Esophagus (tissue), 2 donors: ENCODE results near the gene TMEM248. TPM values are rescaled to one million over a fixed set of nuclear protein-coding genes. Genes with fewer than 3 reads are reported as not detected.

ENCODE experiments used
- H3K27ac ChIP-seq, 2 donors: one replicate each; pipeline ENCODE4 v1.5.1; 2013; ENCODE audit warnings: low read depth in 2 of 2, mild to moderate bottlenecking in 2 of 2, inconsistent platforms in 1 of 2, low read length in 1 of 2, moderate library complexity in 1 of 2
- H3K27me3 ChIP-seq, 2 donors: one replicate each; pipeline ENCODE4 v1.6.1; 2013; ENCODE audit warnings: low read length in 2 of 2, control low read depth in 1 of 2, mild to moderate bottlenecking in 1 of 2; ENCODE audit not compliant: insufficient read depth in 2 of 2, control insufficient read depth in 1 of 2
- H3K36me3 ChIP-seq, 2 donors: one replicate each; pipeline ENCODE4 v1.6.1; 2013; ENCODE audit warnings: low read length in 1 of 2; ENCODE audit not compliant: control insufficient read depth in 2 of 2, insufficient read depth in 2 of 2
- H3K4me1 ChIP-seq, 2 donors: one replicate each; pipeline ENCODE4 v1.6.1; 2013; ENCODE audit warnings: low read length in 1 of 2; ENCODE audit not compliant: control insufficient read depth in 2 of 2, insufficient read depth in 2 of 2
- H3K4me3 ChIP-seq, 2 donors: one replicate each; pipeline ENCODE4 v1.5.1; 2013; ENCODE audit warnings: low read length in 2 of 2, mild to moderate bottlenecking in 2 of 2, low read depth in 1 of 2, moderate library complexity in 1 of 2
- H3K9me3 ChIP-seq, 2 donors: one replicate each; pipeline ENCODE4 v1.6.1; 2013; ENCODE audit warnings: mild to moderate bottlenecking in 2 of 2, low read depth in 1 of 2, low read length in 1 of 2, moderate library complexity in 1 of 2; ENCODE audit not compliant: control insufficient read depth in 2 of 2, insufficient read depth in 1 of 2
- WGBS, 2 donors: extraction: QIAGEN DNeasy Blood & Tissue Kit; methylation state at CpG; one replicate each; pipeline ENCODE4 v1.1.7; 2013; 5-methylcytosine and 5-hydroxymethylcytosine counted together
- polyA plus RNA-seq, 2 donors: library from polyadenylated mRNA; stranded (reverse); fragments of 200-250 nt; gene quantifications; one replicate each; pipeline ENCODE4 v1.2.3, GENCODE V29; 2013
- donor health status: healthy with polysubstance abuse.
- donor health status: Bipolar disorder and iron deficiency.

The TMEM248 gene
- polyA plus RNA-seq, 2 donors: 18.3 to 23.5 TPM

GRCh38 chr7:66920256-66920655 is 769 bp upstream of the TMEM248 start:
- Histone ChIP-seq H3K4me1 (peaks cover 0 to 3% of the 10 kb centered on the region in 2 donors), H3K4me3 (peak overlapping the region in 1 of 2 donors; percentile 98), H3K9me3 (peaks cover 0 to 2% of the 10 kb centered on the region in 2 donors), H3K27ac (no peak overlapping the region), H3K27me3 (no peaks in the 10 kb centered on the region), H3K36me3 (no peaks in the 10 kb centered on the region)
- 78 to 80% methylated on average over 3 of the region's 3 CpGs for WGBS, 2 donors

- Histone ChIP-seq H3K27me3 (no peaks in the 10 kb centered on the region), H3K4me3 (peak overlapping the region; percentile 90 to 98), H3K9me3 (peaks cover 0 to 2% of the 10 kb centered on the region in 2 donors), H3K27ac (peak overlapping the region; percentile 87 to 92), H3K36me3 (no peaks in the 10 kb centered on the region), H3K4me1 (peaks cover 0 to 3% of the 10 kb centered on the region in 2 donors)
- 0 to 1% methylated on average over 44 to 47 of the region's 47 CpGs for WGBS, 2 donors
Observed at GRCh38 chr7:66921396-66921917, 432 bp downstream of the TMEM248 start.

- Histone ChIP-seq H3K4me3 (peak overlapping the region; percentile 90 to 98), H3K9me3 (peaks cover 0 to 2% of the 10 kb centered on the region in 2 donors), H3K36me3 (no peaks in the 10 kb centered on the region), H3K27me3 (no peaks in the 10 kb centered on the region), H3K27ac (peak overlapping the region; percentile 87 to 92), H3K4me1 (peaks cover 0 to 3% of the 10 kb centered on the region in 2 donors)
- 5 to 6% methylated on average over 15 of the region's 15 CpGs for WGBS, 2 donors
Observed at GRCh38 chr7:66921918-66922486, 977 bp downstream of the TMEM248 start.

GRCh38 chr7:66925255-66925654 is 4.2 kb downstream of the TMEM248 start:
- peaks cover 0 to 2% of the 10 kb centered on the region in 2 donors for H3K9me3 ChIP-seq
- H3K4me1 ChIP-seq: peaks cover 0 to 3% of the 10 kb centered on the region in 2 donors
- 77 to 87% methylated on average over 3 of the region's 3 CpGs for WGBS, 2 donors
- no peaks in the 10 kb centered on the region for H3K27me3 ChIP-seq
- H3K4me3 ChIP-seq: no peak overlapping the region
- H3K36me3 ChIP-seq: peaks cover 0 to 6% of the 10 kb centered on the region in 2 donors
- no peak overlapping the region for H3K27ac ChIP-seq

- no peak overlapping the region for H3K4me3 ChIP-seq
- peaks cover 0 to 7% of the 10 kb centered on the region in 2 donors for H3K36me3 ChIP-seq
- no peaks in the 10 kb centered on the region for H3K9me3 ChIP-seq
- no peaks in the 10 kb centered on the region for H3K27me3 ChIP-seq
- no peaks in the 10 kb centered on the region for H3K4me1 ChIP-seq
- WGBS, 2 donors: 71 to 73% methylated on average over 7 of the region's 7 CpGs
- no peak overlapping the region for H3K27ac ChIP-seq
Observed at GRCh38 chr7:66927348-66927948, 6.4 kb downstream of the TMEM248 start.

GRCh38 chr7:66928388-66928787 is 7.4 kb downstream of the TMEM248 start:
- Histone ChIP-seq H3K27me3 (no peaks in the 10 kb centered on the region), H3K4me3 (no peak overlapping the region), H3K4me1 (no peaks in the 10 kb centered on the region), H3K27ac (no peak overlapping the region), H3K36me3 (peaks cover 0 to 7% of the 10 kb centered on the region in 2 donors), H3K9me3 (no peaks in the 10 kb centered on the region)
- WGBS, 2 donors: 91 to 92% methylated on average over 4 of the region's 4 CpGs

GRCh38 chr7:66929165-66929564 is 8.1 kb downstream of the TMEM248 start:
- 91 to 96% methylated on average over 8 of the region's 8 CpGs for WGBS, 2 donors
- Histone ChIP-seq H3K4me3 (no peak overlapping the region), H3K27me3 (no peaks in the 10 kb centered on the region), H3K9me3 (no peaks in the 10 kb centered on the region), H3K36me3 (peaks cover 0 to 7% of the 10 kb centered on the region in 2 donors), H3K4me1 (no peaks in the 10 kb centered on the region), H3K27ac (no peak overlapping the region)

- Histone ChIP-seq H3K9me3 (no peaks in the 10 kb centered on the region), H3K27ac (no peak overlapping the region), H3K36me3 (peaks cover 0 to 7% of the 10 kb centered on the region in 2 donors), H3K4me1 (no peaks in the 10 kb centered on the region), H3K27me3 (no peaks in the 10 kb centered on the region), H3K4me3 (no peak overlapping the region)
- WGBS, 2 donors: 94 to 96% methylated on average over 5 of the region's 5 CpGs
Observed at GRCh38 chr7:66929935-66930334, 8.9 kb downstream of the TMEM248 start.

GRCh38 chr7:66930341-66930740 is 9.3 kb downstream of the TMEM248 start:
- Histone ChIP-seq H3K27me3 (no peaks in the 10 kb centered on the region), H3K4me3 (no peak overlapping the region), H3K27ac (no peak overlapping the region), H3K4me1 (no peaks in the 10 kb centered on the region), H3K36me3 (peaks cover 0 to 7% of the 10 kb centered on the region in 2 donors), H3K9me3 (no peaks in the 10 kb centered on the region)
- WGBS, 2 donors: 64 to 70% methylated on average over 5 of the region's 5 CpGs

GRCh38 chr7:66933469-66933868 is 12.4 kb downstream of the TMEM248 start:
- no peaks in the 10 kb centered on the region for H3K27me3 ChIP-seq
- no peaks in the 10 kb centered on the region for H3K9me3 ChIP-seq
- H3K4me1 ChIP-seq: no peaks in the 10 kb centered on the region
- H3K27ac ChIP-seq: no peak overlapping the region
- WGBS, 2 donors: 63% methylated on average over 4 of the region's 4 CpGs
- peaks cover 0 to 7% of the 10 kb centered on the region in 2 donors for H3K36me3 ChIP-seq
- no peak overlapping the region for H3K4me3 ChIP-seq
